HepG2 (cell line): ENCODE results near the gene FBRSL1. TPM values are rescaled to one million over a fixed set of nuclear protein-coding genes. Genes with fewer than 3 reads are reported as not detected.

Experiments
- BRCA1 ChIP-seq: sonication (generic); formaldehyde crosslinking; IDR thresholded peaks from 2 replicates; pipeline ENCODE4 v1.4.0; 2020; ENCODE audit warnings: missing genetic modification reagents
- FOXK1 ChIP-seq: sonication (generic); formaldehyde crosslinking; IDR thresholded peaks from 2 replicates; pipeline ENCODE4 v1.4.0; 2020; ENCODE audit warnings: low read depth, missing genetic modification reagents, borderline replicate concordance
- IRF2 ChIP-seq: IDR thresholded peaks from 2 replicates; pipeline ENCODE4 v1.6.1; 2018; ENCODE audit warnings: missing genetic modification reagents, missing compliant biosample characterization
- KLF9 ChIP-seq: IDR thresholded peaks from 2 replicates; pipeline ENCODE4 v1.6.1; 2016; ENCODE audit warnings: low read depth
- NR2F6 ChIP-seq, 2 experiments: IDR thresholded peaks; 2 replicates each; pipeline ENCODE4 v1.6.1; 2016; ENCODE audit warnings: antibody characterized with exemption in 1 of 2, mild to moderate bottlenecking in 1 of 2
- POLR2AphosphoS2 ChIP-seq: IDR thresholded peaks from 2 replicates; pipeline ENCODE4 v1.6.1; 2011; ENCODE audit warnings: low read depth, low read length, improper control_type of control experiment
- POLR2AphosphoS5 ChIP-seq: IDR thresholded peaks from 2 replicates; pipeline ENCODE4 v1.6.1; 2012; ENCODE audit warnings: low read depth, low read length
- RFXAP ChIP-seq: sonication (generic); formaldehyde crosslinking; IDR thresholded peaks from 2 replicates; pipeline ENCODE4 v1.4.0; 2020; ENCODE audit warnings: missing genetic modification reagents, borderline replicate concordance
- TBL1XR1 ChIP-seq: fragments of 150-350 bp; IDR thresholded peaks from 2 replicates; pipeline ENCODE4 v1.6.1; 2014; ENCODE audit warnings: borderline replicate concordance, low read length; ENCODE audit not compliant: partially characterized antibody
- XBP1 ChIP-seq: sonication (generic); formaldehyde crosslinking; IDR thresholded peaks from 2 replicates; pipeline ENCODE4 v1.5.0; 2020; ENCODE audit warnings: missing genetic modification reagents
- ZBTB8A ChIP-seq: sonication (generic); formaldehyde crosslinking; IDR thresholded peaks from 2 replicates; pipeline ENCODE4 v1.4.0; 2020; ENCODE audit warnings: mild to moderate bottlenecking, low read depth, missing genetic modification reagents, borderline replicate concordance
- ZNF232 ChIP-seq: sonication (generic); formaldehyde crosslinking; IDR thresholded peaks from 2 replicates; pipeline ENCODE4 v1.4.0; 2020; ENCODE audit warnings: missing genetic modification reagents, borderline replicate concordance
- ZNF777 ChIP-seq: sonication (generic); formaldehyde crosslinking; IDR thresholded peaks from 2 replicates; pipeline ENCODE4 v1.4.0; 2020; ENCODE audit warnings: missing genetic modification reagents
- ZNF788 ChIP-seq: sonication (generic); formaldehyde crosslinking; IDR thresholded peaks from 2 replicates; pipeline ENCODE4 v1.5.0; 2020; ENCODE audit warnings: mild to moderate bottlenecking, missing genetic modification reagents, borderline replicate concordance
- ZNF850 ChIP-seq: sonication (generic); formaldehyde crosslinking; conservative IDR thresholded peaks from 2 replicates; pipeline ENCODE4 v1.9.0; 2021; ENCODE audit warnings: mild to moderate bottlenecking, missing genetic modification reagents
- ZNF878 ChIP-seq: sonication (generic); formaldehyde crosslinking; IDR thresholded peaks from 2 replicates; pipeline ENCODE4 v1.8.1; 2023; ENCODE audit warnings: mild to moderate bottlenecking, missing genetic modification reagents, moderate library complexity
- ZSCAN30 ChIP-seq: sonication (generic); formaldehyde crosslinking; IDR thresholded peaks from 2 replicates; pipeline ENCODE4 v1.5.0; 2020; ENCODE audit warnings: mild to moderate bottlenecking, missing genetic modification reagents
- polyA plus RNA-seq, 8 experiments: library from polyadenylated mRNA; depleted of rRNA in 3 of 8; stranded (reverse) in 7 of 8; unstranded in 1 of 8; fragments of >200 nt; fragmentation: Illumina TruSeq in 4 of 8; extraction: Trizol in 4 of 8; gene quantifications; 2 replicates each; pipeline versions ENCODE4 v1.2.1 to v1.2.3, GENCODE V29; 2011 to 2016; ENCODE audit warnings: low read depth in 4 of 8, missing spikeins in 1 of 8, mixed read lengths in 1 of 8; ENCODE audit not compliant: insufficient read depth in 1 of 8
- total RNA-seq, 5 experiments: library from RNA; depleted of rRNA; stranded (reverse); fragments of >200 nt; fragmentation: Illumina TruSeq; extraction: Trizol; gene quantifications; 2 replicates each; pipeline ENCODE4 v1.2.3, GENCODE V29; 2016; ENCODE audit warnings: low read depth in 1 of 5
- TF ChIP-seq, protein P1 (sequence below), 2 experiments: sonication (generic) in 1 of 2; formaldehyde crosslinking in 1 of 2; IDR thresholded peaks; 2 replicates each; pipeline versions ENCODE4 v1.4.0 to v1.6.1; 2018 to 2020; ENCODE audit warnings: missing genetic modification reagents in 2 of 2, borderline replicate concordance in 1 of 2, low read depth in 1 of 2, mild to moderate bottlenecking in 1 of 2, missing biosample characterization in 1 of 2
- TF ChIP-seq, protein P2 (sequence below): sonication (generic); formaldehyde crosslinking; IDR thresholded peaks from 2 replicates; pipeline ENCODE4 v1.4.0; 2020; ENCODE audit warnings: missing genetic modification reagents
- TF ChIP-seq, protein P3 (sequence below): sonication (generic); formaldehyde crosslinking; IDR thresholded peaks from 2 replicates; pipeline ENCODE4 v1.5.1; 2020; ENCODE audit warnings: mild to moderate bottlenecking, moderate library complexity, missing genetic modification reagents
- TF ChIP-seq, protein P4 (sequence below): sonication (generic); formaldehyde crosslinking; IDR thresholded peaks from 2 replicates; pipeline ENCODE4 v1.4.0; 2020; ENCODE audit warnings: missing genetic modification reagents, borderline replicate concordance

FBRSL1 gene
- total and polyA plus RNA-seq, 2 of the 13 experiments (the other 11 are each of a cell fraction or from before 2014, with no cell fraction given) = 3.6 to 7.9 TPM

DNA sequence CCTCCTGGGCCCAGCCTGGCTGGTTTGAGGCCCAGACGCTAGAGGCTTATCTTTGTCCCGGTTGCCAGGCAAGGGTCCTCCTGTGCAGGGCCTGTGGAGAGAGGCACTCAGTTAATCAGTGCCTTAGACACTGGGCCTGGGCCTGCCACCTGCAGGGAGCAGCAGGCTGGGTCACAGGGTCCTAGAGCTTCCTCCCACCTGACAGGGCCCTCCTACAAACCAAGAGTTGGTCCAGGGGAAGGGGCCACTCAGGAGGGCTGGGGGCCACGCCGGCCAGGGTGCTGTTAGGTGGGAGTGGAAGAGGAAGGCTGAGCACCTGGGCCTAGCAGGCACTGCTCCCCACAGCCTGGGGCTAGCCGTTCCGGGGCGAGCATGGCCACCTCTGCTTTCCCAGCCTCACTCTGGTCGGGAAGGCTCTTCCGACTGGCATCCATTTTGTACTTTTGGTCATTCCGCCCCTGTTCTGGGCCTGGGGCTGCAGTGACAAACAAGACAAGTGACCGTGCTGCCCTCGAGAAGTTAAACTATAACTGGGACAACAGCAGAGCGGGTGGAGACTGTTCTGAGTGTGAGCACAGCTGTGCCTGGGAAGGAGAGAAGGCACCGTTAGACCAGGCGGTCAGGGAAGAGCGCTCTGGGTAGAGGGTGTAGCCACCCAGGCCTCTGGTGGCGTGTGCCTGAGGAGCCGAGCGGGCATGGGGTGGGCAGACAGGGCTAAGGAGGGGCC, 27.2 kb downstream of the FBRSL1 start (continued):
- TF ChIP-seq ZSCAN30 (CRISPR knock-in tag) (no peak), NR2F6 (IDR thresholded peaks at IDR 0.05) (no peak), NR2F6 (CRISPR knock-in tag; IDR thresholded peaks at IDR 0.05) (peak; percentile 27; the same call in 1 of the 2 replicates), RFXAP (CRISPR knock-in tag) (0 out of 2 replicates have a peak, but pooled peaks have one; percentile 31), XBP1 (no peak), ZNF878 (CRISPR knock-in tag) (0 out of 2 replicates have a peak, but pooled peaks have one; percentile 28), ZNF850 (CRISPR knock-in tag) (no peak), KLF9 (CRISPR knock-in tag) (no peak), POLR2AphosphoS5 (peak; percentile 52; the same call in 1 of the 2 replicates), FOXK1 (CRISPR knock-in tag) (peak; percentile 9; the same call in 1 of the 2 replicates), ZNF232 (CRISPR knock-in tag) (peak; percentile 73; the same call in 1 of the 2 replicates), POLR2AphosphoS2 (no peak), ZNF788 (CRISPR knock-in tag) (no peak; the same call in 1 of the 2 replicates), IRF2 (CRISPR knock-in tag) (peak; percentile 7; the same call in 1 of the 2 replicates), ZNF777 (peak; percentile 54; the same call in 1 of the 2 replicates), BRCA1 (CRISPR knock-in tag) (peak; percentile 83), TBL1XR1 (no peak), ZBTB8A (CRISPR knock-in tag) (no peak)
- TF ChIP-seq, protein P1, sequence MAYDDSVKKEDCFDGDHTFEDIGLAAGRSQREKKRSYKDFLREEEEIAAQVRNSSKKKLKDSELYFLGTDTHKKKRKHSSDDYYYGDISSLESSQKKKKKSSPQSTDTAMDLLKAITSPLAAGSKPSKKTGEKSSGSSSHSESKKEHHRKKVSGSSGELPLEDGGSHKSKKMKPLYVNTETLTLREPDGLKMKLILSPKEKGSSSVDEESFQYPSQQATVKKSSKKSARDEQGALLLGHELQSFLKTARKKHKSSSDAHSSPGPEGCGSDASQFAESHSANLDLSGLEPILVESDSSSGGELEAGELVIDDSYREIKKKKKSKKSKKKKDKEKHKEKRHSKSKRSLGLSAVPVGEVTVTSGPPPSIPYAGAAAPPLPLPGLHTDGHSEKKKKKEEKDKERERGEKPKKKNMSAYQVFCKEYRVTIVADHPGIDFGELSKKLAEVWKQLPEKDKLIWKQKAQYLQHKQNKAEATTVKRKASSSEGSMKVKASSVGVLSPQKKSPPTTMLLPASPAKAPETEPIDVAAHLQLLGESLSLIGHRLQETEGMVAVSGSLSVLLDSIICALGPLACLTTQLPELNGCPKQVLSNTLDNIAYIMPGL (CRISPR knock-in tag; IDR thresholded peaks at IDR 0.05; ENCODE audit: borderline replicate concordance in 1 of 2, low read depth in 1 of 2) = peak in 1 of 2 experiments; percentile 46; a peak in 3 of 4 replicates
- TF ChIP-seq, protein P2, sequence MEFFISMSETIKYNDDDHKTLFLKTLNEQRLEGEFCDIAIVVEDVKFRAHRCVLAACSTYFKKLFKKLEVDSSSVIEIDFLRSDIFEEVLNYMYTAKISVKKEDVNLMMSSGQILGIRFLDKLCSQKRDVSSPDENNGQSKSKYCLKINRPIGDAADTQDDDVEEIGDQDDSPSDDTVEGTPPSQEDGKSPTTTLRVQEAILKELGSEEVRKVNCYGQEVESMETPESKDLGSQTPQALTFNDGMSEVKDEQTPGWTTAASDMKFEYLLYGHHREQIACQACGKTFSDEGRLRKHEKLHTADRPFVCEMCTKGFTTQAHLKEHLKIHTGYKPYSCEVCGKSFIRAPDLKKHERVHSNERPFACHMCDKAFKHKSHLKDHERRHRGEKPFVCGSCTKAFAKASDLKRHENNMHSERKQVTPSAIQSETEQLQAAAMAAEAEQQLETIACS (CRISPR knock-in tag) = no peak
- TF ChIP-seq, protein P3, sequence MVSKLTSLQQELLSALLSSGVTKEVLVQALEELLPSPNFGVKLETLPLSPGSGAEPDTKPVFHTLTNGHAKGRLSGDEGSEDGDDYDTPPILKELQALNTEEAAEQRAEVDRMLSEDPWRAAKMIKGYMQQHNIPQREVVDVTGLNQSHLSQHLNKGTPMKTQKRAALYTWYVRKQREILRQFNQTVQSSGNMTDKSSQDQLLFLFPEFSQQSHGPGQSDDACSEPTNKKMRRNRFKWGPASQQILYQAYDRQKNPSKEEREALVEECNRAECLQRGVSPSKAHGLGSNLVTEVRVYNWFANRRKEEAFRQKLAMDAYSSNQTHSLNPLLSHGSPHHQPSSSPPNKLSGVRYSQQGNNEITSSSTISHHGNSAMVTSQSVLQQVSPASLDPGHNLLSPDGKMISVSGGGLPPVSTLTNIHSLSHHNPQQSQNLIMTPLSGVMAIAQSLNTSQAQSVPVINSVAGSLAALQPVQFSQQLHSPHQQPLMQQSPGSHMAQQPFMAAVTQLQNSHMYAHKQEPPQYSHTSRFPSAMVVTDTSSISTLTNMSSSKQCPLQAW (CRISPR knock-in tag) = peak; percentile 92
- TF ChIP-seq, protein P4, sequence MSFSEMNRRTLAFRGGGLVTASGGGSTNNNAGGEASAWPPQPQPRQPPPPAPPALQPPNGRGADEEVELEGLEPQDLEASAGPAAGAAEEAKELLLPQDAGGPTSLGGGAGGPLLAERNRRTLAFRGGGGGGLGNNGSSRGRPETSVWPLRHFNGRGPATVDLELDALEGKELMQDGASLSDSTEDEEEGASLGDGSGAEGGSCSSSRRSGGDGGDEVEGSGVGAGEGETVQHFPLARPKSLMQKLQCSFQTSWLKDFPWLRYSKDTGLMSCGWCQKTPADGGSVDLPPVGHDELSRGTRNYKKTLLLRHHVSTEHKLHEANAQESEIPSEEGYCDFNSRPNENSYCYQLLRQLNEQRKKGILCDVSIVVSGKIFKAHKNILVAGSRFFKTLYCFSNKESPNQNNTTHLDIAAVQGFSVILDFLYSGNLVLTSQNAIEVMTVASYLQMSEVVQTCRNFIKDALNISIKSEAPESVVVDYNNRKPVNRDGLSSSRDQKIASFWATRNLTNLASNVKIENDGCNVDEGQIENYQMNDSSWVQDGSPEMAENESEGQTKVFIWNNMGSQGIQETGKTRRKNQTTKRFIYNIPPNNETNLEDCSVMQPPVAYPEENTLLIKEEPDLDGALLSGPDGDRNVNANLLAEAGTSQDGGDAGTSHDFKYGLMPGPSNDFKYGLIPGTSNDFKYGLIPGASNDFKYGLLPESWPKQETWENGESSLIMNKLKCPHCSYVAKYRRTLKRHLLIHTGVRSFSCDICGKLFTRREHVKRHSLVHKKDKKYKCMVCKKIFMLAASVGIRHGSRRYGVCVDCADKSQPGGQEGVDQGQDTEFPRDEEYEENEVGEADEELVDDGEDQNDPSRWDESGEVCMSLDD (CRISPR knock-in tag) = no peak
